Left lobe of liver (tissue), 2 donors: ENCODE data around the gene MAST4. TPM values are rescaled to one million over a fixed set of nuclear protein-coding genes. Genes with fewer than 3 reads are reported as not detected.

ENCODE experiments used
- ATAC-seq: fragments of 200-7000 bp; cut with Tn5 transposase; one replicate; pipeline ENCODE4 v1.9.1; 2020; ENCODE audit warnings: mild to moderate bottlenecking, moderate library complexity
- DNase-seq: peaks from one replicate; pipeline ENCODE4 v3.0.0-alpha.2; 2020; ENCODE audit warnings: low spot score
- total RNA-seq: library from RNA; stranded (reverse); gene quantifications from one replicate; pipeline ENCODE4 v1.2.1, GENCODE V29; 2021
- donor health status: DM: no; HTN: no; CAD: no; lungs with moderate emphysema.
- donor health status: DM: no; HTN: yes; CAD: no.

The MAST4 gene
- total RNA-seq, 1 donor from 2014 or later = 21.5 TPM

GRCh38 chr5:66945389-66946349 is 349.5 kb downstream of the MAST4 start:
- no peak for ATAC-seq
- no peak for DNase-seq

GRCh38 chr5:66947458-66947857 is 351.3 kb downstream of the MAST4 start:
- DNase-seq = no peak
- no peak for ATAC-seq

GRCh38 chr5:66949066-66949465 is 352.9 kb downstream of the MAST4 start:
- ATAC-seq (no peak), DNase-seq (no peak)

DNA sequence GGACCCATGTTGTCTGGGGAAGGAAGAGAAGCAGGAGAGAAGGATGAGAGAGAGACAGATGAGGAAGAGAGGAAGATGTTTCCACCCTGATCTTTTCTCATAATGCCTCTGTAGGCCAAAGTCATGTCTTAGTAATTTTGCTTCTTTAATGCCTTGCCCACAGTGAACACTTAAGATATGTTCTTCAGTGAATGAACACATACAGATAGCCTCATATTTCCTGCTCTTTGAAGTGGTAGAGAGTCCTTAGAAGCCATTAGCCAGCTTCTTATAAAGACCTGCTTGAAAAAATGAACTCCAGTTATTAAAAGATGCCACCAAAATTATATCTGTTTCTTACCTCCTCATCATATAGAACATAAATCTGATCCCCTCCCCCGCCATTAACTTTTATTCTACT is 356.0 kb downstream of the MAST4 start:
- ATAC-seq (no peak), DNase-seq (no peak)

GRCh38 chr5:66956439-66956838 is 360.2 kb downstream of the MAST4 start:
- DNase-seq = no peak
- no peak for ATAC-seq

- DNase-seq (no peak), ATAC-seq (peak; percentile 28)
Measured at GRCh38 chr5:66958201-66958979, 362.2 kb downstream of the MAST4 start.

DNA sequence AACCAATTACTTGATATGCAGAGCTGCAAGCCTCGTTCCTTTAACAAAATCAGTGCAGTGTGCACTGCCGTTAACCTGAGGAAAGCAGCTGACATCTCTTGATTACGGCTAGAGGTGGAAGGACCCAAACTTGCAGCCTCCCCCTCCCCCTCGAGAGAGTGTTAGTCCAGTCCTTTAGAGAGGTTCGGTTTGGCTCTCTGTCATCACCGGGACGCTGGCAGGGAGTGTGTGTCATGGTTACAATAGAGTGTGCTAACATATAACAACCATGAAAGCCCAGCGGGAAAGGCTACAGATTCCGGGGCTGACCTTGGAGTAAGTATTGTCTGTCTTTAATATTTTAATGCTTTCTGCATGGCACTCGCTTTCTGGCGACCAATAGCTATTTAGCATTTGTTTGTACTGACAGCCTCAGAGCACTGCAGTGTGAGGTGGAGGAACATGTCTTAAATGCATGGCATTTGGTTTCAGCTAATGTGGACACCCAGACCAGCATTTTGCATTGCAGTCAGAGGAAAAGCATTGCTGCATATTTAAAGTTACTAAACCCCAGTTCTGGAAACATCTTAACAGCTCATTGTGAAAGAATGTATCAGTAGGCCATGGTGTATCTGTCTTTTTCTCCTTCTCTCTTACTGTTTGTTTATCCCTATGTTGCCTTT is 362.9 kb downstream of the MAST4 start:
- ATAC-seq (peak; percentile 78), DNase-seq (peak; percentile 49)

DNA sequence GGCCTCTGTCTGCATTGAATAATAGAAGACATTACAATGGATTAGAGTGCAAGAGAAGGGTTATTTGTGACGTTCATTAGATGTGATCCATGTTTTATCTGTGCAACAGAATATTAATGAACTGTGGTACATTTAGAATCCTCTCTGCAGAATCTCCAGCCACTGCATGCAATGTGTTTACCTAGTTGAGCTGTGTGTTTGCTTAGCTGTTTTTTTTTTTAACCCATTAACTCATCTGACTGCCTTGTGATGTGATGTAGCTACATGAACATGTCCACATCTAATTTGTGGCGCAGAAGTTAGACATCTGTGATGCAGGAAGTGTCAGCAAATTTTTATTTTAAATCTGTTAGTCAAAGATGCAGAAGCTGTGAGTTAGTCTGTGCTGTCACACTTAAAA is 363.5 kb downstream of the MAST4 start:
- ATAC-seq (peak; percentile 66), DNase-seq (no peak)

- no peak for DNase-seq
Measured at GRCh38 chr5:66960369-66961137, 364.4 kb downstream of the MAST4 start.

DNA sequence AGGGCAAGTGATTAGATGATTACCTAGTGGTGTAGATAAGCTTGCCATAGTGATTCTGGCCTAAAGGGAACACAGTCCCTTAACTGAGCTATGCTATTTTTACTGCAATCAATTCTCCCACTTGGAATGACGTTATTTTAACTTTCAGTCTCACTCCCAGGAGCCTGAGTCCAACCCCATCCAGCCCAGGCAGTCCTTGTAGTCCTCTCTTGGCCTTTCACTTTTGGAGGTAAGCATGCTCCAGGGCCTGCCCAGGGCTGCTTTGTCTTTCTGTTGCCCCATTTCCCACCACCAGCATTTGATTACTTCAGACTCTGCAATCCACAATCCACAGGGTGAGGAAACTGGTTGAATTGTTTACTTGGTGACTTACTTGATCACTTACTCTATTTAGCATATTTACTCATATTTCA is 367.4 kb downstream of the MAST4 start:
- ATAC-seq (no peak), DNase-seq (no peak)

More at GRCh38 chr5:66960369-66961137, 364.4 kb downstream of the MAST4 start:
- no peak for ATAC-seq

DNA sequence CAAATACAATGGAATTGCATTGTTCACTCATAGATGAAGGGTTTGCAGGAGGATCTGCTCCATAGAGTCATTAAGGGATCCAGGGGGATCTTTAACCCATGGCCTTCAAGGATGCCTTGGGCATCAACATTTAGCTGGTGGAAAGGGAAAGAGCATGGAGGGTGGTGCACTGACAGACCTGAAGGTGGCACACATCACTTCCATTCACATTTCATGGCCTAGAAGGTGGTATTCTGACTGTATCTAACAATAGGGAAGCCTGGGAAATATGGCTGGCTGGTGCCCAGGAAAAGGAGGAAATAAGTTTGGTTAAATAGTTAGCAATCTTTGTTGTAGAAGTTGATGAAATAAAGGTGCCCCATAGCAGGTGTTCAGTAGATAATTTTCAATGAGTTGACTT is 370.2 kb downstream of the MAST4 start:
- ATAC-seq (peak; percentile 39), DNase-seq (no peak)

GRCh38 chr5:66967102-66967501 is 370.9 kb downstream of the MAST4 start:
- DNase-seq (no peak), ATAC-seq (no peak)

GRCh38 chr5:66967826-66968262 is 371.7 kb downstream of the MAST4 start:
- DNase-seq (no peak), ATAC-seq (no peak)

GRCh38 chr5:66969484-66969883 is 373.3 kb downstream of the MAST4 start:
- DNase-seq (no peak), ATAC-seq (no peak)

- ATAC-seq (no peak), DNase-seq (no peak)
Measured at GRCh38 chr5:66969963-66970362, 373.8 kb downstream of the MAST4 start.

GRCh38 chr5:66972004-66972403 is 375.8 kb downstream of the MAST4 start:
- ATAC-seq (peak; percentile 76), DNase-seq (no peak)

- no peak for DNase-seq
- ATAC-seq = no peak
Measured at GRCh38 chr5:66974256-66974655, 378.1 kb downstream of the MAST4 start.

GRCh38 chr5:66976108-66976507 is 379.9 kb downstream of the MAST4 start:
- ATAC-seq (no peak), DNase-seq (no peak)

GRCh38 chr5:66979738-66980137 is 383.5 kb downstream of the MAST4 start:
- DNase-seq = no peak
- ATAC-seq = no peak

DNA sequence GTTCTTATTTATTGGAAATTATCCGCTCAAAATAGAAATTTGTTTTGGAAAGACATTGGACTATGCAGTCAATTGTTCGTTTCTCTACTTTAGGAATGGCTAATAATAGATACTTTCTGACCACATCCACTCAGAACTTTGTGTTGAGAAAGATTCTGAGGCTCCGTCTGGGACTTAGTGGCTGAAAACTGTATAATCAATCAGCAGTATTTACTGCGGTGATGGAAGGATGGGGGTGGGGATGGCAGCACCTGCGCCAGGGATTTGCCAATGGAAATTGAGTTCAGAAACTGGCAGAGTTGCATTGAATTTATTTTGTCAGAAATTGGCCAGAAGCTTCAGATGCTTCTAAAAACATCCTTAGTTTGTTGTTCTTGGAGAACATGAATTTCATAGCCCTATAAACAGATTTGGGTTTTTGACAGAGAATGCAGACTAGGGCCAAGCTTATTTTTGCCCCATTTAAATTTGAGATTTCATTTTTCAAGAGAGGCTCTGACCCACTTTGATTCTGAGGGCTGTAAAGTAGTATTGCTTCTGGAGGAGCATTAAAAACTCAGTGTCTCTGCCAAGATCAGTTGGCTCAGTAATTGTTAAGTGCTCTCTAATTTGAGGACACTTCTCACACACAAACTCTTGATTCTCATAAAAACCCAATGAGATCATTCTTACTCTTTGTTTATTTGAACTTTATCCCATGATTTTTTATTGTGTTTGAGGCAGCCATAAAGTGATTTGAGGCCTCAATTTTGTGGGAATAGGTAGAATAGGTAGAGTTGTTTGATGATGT is 385.3 kb downstream of the MAST4 start:
- no peak for DNase-seq
- ATAC-seq = no peak
